Measurements from ENCODE around the gene HSPA1L. TPM values are rescaled to one million over a fixed set of nuclear protein-coding genes. Genes with fewer than 3 reads are reported as not detected.
"Not testable (repeated sequence)": the region's sequence is repeated elsewhere in the genome, so short reads cannot be mapped to it uniquely, and the experiment has no call there.

The HSPA1L gene
- polyA plus RNA-seq, 3 donors from 2014 or later: 0.70 to 3.8 (median 2.4) TPM

DNA sequence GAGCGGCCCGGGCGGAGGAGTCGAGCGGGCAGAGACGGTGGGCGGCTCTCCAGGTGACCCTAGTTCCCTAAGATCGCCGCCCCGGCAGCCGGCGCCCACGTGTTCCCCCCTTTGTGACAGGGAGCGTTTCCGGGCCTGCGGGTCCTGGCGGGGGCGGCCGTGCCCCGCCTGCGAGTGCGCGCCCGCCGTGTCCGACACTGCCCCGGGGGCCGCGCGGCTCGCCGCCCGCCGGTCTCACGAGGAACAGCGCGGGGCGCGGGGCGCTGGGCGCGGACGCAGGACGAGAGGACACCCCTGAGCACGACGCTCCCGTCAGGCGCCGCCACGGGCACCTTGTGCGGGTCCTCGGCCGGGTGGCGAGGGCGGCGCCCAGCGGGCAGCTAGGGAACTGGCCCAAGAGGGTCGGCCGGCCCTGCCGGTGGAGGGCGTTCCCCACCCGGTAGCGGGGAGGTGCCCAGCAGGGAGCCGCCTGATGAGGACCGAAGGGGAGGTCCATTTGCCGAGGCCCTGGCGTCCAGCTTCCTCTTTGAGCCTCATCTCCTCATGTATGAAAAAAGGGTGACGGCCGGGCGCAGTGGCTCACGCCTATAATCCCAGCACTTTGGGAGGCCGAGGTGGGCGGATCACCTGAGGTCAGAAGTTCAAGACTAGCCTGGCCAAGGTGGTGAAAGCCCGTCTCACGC lies 19.3 kb downstream of the HSPA1L start, which contains the start of gene VARS1:
TSS of gene VARS1 (minus strand) at position 137 of the 683 bp plus-strand sequence. CDS start 535 bp downstream, outside the sequence.
- peak; percentile 89 to 92 (median 91) for DNase-seq
- Mint-ChIP-seq H3K36me3 (peaks cover 5 to 8% (median 5%) of the 10 kb centered on the region in 3 donors), H3K4me3 (peak within 1 kb of the TSS; percentile 93 to 97 (median 96)), H3K4me1 (peaks cover 37 to 38% of the 10 kb centered on the region in 2 donors), H3K9me3 (no peaks in the 10 kb centered on the region), H3K27me3 (ENCODE audit: low read depth in 3 of 3) (peaks cover 0 to 3% (median 2%) of the 10 kb centered on the region in 3 donors), H3K27ac (peak within 1 kb of the TSS; percentile 96 to 98 (median 98))

DNA sequence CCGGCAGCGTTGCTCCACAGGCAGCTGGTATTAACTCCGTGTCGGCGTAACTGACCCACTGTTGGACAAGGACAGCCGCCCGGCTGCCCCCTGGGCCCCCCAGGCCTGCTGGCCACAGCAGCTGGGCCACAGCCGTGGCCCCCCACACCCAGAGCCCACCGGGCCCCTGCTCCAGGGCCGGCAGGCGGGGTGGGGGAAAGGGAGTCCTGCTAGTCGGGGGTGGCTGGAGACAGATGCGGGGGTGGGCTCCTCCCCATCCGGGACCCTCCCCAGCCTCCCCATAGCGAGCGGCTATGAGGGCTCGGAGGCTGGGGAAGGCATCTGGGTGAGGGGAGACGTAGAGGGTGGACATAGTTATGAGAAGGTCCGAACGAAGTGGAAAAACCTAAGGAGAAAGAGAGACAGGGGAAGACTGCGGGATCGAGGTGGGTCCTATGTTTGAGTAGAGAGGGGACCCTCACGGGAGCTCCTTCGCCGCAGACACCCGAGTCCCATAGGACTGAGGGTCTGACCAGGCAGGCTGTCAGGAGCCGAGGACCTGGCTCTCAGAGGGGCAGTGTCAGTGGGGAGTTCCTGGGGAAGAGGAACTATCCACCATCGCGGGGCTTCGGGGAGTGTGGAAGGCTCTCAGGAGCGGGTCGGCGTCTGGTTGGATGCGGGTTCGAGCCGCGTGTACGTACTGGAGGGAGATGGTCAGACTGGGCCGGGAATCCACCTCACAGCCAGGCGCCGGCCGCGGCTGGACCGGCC lies 20.0 kb downstream of the HSPA1L start:
- DNase-seq: no peak
- peak overlapping the region; percentile 93 to 97 (median 96) for H3K4me3 Mint-ChIP-seq
- peaks cover 38% of the 10 kb centered on the region in 2 donors for H3K4me1 Mint-ChIP-seq
- no peaks in the 10 kb centered on the region for H3K9me3 Mint-ChIP-seq
- peak overlapping the region; percentile 96 to 98 (median 98) for H3K27ac Mint-ChIP-seq
- peaks cover 0 to 3% (median 3%) of the 10 kb centered on the region in 3 donors for H3K27me3 Mint-ChIP-seq (ENCODE audit: low read depth in 3 of 3)
- peaks cover 8 to 11% (median 8%) of the 10 kb centered on the region in 3 donors for H3K36me3 Mint-ChIP-seq

DNA sequence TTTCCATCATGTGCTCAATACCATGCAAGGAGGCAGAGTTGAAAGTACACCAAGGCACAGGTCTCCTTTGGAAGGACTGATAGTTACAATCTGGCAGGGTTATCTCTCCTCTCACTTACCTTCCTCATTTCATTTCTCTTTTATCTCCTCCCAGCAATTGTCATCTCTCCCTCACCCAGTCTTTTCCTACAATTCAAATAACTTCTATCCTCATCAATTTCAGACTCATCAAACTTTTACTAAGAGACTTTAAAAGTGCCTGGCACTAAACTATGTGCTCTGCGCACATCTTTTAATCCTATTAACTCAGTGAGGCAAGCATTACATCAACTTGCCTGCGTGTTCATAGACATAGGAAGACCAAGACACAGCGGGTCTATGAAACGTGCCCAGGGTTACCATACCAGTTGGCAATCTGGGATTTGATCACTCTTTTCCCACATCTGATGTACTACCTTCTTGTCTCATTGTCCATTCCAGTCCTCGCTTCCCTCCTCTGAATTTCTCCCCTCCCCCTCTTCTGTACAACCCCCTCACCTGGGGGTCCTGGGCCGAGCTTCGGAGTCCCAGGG lies 20.7 kb downstream of the HSPA1L start:
- peak overlapping the region; percentile 33 to 73 (median 67) for H3K4me3 Mint-ChIP-seq
- peaks cover 8 to 13% (median 8%) of the 10 kb centered on the region in 3 donors for H3K36me3 Mint-ChIP-seq
- peaks cover 38% of the 10 kb centered on the region in 2 donors for H3K4me1 Mint-ChIP-seq
- H3K27ac Mint-ChIP-seq: peak overlapping the region; percentile 27 to 98 (median 62)
- no peak for DNase-seq
- H3K9me3 Mint-ChIP-seq: no peaks in the 10 kb centered on the region
- H3K27me3 Mint-ChIP-seq (ENCODE audit: low read depth in 3 of 3): peaks cover 0 to 5% (median 5%) of the 10 kb centered on the region in 3 donors

DNA sequence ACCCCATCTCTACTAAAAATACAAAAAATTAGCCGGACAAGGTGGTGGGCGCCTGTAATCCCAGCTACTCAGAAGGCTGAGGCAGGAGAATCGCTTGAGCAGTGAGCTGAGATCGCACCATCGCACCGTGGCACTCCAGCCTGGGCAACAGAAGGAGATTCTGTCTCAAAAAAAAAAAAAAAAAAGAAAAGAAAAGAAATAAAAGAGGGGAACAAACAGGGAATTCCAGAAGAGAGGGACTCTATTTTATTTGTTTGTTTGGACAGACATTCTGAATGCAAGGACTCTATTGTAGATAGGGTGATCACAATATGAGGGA lies 21.2 kb downstream of the HSPA1L start:
- H3K9me3 Mint-ChIP-seq; H3K27me3 Mint-ChIP-seq (ENCODE audit: low read depth in 3 of 3); DNase-seq: not testable (repeated sequence)
- Mint-ChIP-seq H3K4me3 (peak overlapping the region; percentile 33 to 73 (median 67)), H3K36me3 (peaks cover 8 to 17% (median 13%) of the 10 kb centered on the region in 3 donors), H3K4me1 (peaks cover 38% of the 10 kb centered on the region in 2 donors), H3K27ac (peak overlapping the region; percentile 27 to 98 (median 62))

DNA sequence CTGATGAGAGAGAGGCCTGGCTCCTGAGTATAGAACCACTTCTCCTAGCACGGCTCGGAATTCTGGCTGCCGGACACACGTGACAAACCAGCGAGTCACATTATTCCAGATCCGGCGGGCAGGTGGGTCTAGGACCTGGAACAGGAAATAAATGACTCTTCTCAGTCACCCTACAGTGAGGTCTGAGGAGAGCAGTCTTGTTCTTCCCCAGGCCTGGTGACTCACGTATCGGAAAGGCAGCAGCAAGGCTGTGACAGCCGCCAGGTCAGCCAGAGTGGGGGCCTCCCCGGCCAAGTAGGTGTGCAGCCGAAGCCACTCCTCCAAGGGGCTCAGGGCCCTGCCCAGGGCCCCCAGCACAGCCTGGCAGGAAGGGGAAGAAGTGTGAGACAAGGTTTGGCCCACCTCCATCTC lies 22.3 kb downstream of the HSPA1L start:
- H3K36me3 Mint-ChIP-seq: peaks cover 8 to 17% (median 14%) of the 10 kb centered on the region in 3 donors
- H3K27me3 Mint-ChIP-seq (ENCODE audit: low read depth in 3 of 3): peaks cover 0 to 6% (median 5%) of the 10 kb centered on the region in 3 donors
- DNase-seq: no peak
- H3K4me1 Mint-ChIP-seq: peaks cover 33 to 36% of the 10 kb centered on the region in 2 donors
- no peak overlapping the region for H3K27ac Mint-ChIP-seq
- no peak overlapping the region for H3K4me3 Mint-ChIP-seq
- no peaks in the 10 kb centered on the region for H3K9me3 Mint-ChIP-seq

DNA sequence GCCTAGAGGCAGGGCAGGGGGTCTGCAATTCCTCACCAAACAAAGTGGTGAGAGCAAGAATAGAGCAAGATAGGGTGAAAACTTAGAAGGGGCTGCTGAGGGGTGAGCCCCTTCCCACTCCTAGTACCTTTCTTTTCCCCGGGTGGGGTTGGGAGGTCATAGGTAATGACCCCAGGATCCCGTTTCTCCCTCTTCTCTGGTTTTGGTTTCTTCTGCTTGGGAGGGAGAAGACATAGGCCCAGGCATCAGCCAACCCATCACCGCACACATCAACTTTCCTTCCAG lies 23.1 kb downstream of the HSPA1L start:
- DNase-seq: no peak
- Mint-ChIP-seq H3K27ac (peak overlapping the region in 2 of 6 donors; percentile 61 to 88), H3K36me3 (peaks cover 8 to 17% (median 14%) of the 10 kb centered on the region in 3 donors), H3K27me3 (ENCODE audit: low read depth in 3 of 3) (peaks cover 0 to 6% (median 5%) of the 10 kb centered on the region in 3 donors), H3K9me3 (no peaks in the 10 kb centered on the region), H3K4me1 (peaks cover 26 to 29% of the 10 kb centered on the region in 2 donors), H3K4me3 (no peak overlapping the region)

DNA sequence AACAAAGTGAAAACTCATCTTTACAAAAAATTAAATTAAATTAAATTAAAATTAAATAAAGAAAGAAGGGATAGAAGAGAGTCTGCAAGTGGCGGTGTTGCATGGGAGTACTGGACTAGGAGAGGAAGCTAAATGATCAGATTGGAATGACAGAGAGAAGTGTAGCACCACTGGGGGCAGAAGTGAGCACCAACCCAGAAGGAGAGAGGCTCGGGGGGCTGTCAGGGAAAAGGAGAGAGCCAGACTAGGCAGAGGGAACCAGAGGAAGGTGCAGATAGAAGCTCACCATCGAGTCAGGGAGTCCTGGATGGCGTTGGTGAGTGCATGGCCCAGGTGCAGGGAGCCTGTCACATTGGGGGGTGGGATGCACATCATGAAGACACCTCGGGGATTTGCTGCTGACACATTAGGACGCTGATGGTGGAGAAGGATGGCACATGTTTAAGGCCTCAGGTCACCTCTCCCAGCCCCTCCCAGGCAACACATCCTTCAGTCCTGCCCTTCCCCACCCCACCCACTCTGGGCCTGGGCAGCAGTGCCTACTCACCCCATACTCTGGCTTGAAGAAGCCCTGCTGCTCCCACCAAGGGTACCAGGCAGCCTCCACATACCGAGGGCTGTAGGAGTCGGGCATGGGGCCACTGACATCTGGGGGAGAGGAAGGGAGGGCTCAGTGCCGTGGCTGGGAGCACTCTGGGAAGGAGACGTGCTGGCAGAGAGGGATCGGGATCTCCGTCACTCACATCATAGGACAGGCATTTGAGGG lies 23.6 kb downstream of the HSPA1L start:
- Mint-ChIP-seq H3K27ac (peak overlapping the region in 4 of 6 donors; percentile 25 to 88 (median 62)), H3K4me1 (peaks cover 21 to 25% of the 10 kb centered on the region in 2 donors), H3K9me3 (no peaks in the 10 kb centered on the region), H3K36me3 (peaks cover 8 to 17% (median 14%) of the 10 kb centered on the region in 3 donors), H3K4me3 (peak overlapping the region in 2 of 5 donors; percentile 5 to 35), H3K27me3 (ENCODE audit: low read depth in 3 of 3) (peaks cover 0 to 5% (median 3%) of the 10 kb centered on the region in 3 donors)
- DNase-seq: no peak

DNA sequence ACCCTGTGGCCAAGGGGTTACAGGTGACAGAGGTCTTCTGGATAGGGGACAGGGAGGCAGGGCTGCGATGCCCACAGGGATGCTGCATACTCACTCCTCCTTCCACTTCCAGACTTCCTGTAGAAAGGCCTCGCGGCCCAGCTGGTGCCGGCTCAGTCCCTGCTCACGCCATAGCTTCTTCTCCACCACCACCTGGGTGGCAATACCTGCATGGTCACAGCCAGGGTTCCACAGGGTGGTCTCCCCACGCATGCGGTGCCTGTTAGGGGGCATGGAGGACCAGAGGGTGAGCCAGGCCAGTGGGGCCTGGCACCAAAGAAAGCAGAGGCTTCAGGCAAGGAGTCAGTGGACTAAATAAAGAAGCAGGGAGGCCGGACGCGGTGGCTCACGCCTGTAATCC lies 29.6 kb downstream of the HSPA1L start:
- H3K4me1 Mint-ChIP-seq: no peaks in the 10 kb centered on the region
- no peak overlapping the region for H3K4me3 Mint-ChIP-seq
- H3K27me3 Mint-ChIP-seq (ENCODE audit: low read depth in 3 of 3): peaks cover 0 to 4% (median 2%) of the 10 kb centered on the region in 3 donors
- no peaks in the 10 kb centered on the region for H3K9me3 Mint-ChIP-seq
- no peak for DNase-seq
- peaks cover under 1 to 25% (median 10%) of the 10 kb centered on the region in 3 donors for H3K36me3 Mint-ChIP-seq
- H3K27ac Mint-ChIP-seq: no peak overlapping the region

DNA sequence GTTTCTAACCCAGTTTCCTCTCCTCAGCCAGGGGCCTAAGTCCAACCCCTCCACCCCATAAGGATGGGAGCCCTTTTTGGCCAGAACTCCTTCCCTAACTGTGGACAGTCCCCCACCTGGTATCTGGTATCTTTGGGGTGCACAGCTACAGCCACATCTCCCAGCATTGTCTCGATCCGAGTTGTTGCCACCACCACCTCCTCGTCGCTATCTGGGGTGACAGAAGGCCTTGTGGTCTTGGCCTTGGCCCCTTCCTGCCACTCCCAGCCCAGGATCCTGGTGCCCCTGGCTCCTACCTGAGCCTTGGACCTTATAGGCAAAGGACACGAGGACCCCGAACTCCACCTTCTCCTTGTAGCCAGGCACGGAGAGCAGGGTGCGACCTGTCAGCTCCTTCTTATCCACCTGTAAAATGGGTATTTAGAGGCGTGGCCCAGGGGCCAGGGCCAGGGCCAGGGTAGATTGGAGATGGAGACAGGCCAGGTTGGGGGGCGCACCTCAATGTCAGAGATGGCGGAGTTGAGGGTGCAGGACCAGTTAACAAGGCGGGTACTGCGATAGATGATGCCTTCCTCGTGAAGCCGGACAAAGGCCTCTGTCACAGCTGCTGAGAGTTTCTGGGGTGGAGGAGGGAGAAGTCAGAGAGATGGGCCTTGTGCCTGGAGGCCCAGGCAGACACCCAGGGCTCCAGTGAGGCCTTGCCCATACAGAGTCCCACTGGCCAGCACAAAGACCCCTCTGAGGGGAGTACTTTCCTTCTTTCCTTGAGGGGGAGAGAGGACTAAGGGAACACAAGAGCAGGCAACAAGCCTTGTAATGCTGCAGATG lies 30.8 kb downstream of the HSPA1L start:
- no peaks in the 10 kb centered on the region for H3K4me1 Mint-ChIP-seq
- no peak for DNase-seq
- peak overlapping the region in 1 of 6 donors; percentile 46 for H3K27ac Mint-ChIP-seq
- H3K9me3 Mint-ChIP-seq: no peaks in the 10 kb centered on the region
- no peak overlapping the region for H3K4me3 Mint-ChIP-seq
- peaks cover 0 to 2% (median 0%) of the 10 kb centered on the region in 3 donors for H3K27me3 Mint-ChIP-seq (ENCODE audit: low read depth in 3 of 3)
- H3K36me3 Mint-ChIP-seq: peaks cover 0 to 22% (median 10%) of the 10 kb centered on the region in 3 donors

DNA sequence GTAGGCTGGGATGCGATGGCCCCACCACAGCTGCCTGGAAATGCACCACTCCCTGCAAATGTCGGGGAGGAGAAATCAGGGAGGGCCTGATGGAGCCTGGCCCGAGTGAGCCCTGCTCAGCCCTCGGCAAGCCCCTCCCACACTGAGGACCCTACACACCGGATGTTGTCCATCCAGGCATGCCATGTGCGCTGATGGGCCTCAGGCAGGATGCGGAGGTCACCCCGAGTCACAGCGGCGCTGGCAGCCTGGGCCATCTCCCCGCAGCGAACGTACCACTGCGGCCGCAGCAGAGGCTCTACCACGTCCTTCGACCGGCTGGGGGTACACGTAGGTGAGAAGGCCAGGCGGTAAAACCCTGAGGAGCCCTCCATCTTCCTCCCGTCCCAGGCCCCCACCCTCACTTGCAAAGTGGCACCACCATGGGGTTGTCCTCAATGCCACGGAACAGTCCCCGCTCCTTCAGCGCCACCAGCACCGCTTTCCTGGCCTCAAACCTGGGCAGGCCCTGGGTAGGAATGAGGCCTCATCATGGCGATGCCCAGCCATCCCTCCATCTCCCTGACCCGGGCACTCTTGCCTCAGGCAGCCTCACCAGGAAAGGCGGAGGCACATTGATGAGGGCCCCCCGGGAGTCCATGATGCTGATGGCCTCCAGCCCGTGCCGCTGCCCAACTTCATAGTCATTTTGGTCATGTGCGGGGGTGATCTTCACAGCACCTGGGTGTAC lies 32.8 kb downstream of the HSPA1L start:
- DNase-seq: no peak
- Mint-ChIP-seq H3K27me3 (ENCODE audit: low read depth in 3 of 3) (peaks cover 0 to 2% (median 0%) of the 10 kb centered on the region in 3 donors), H3K4me1 (peaks cover 5 to 6% of the 10 kb centered on the region in 2 donors), H3K36me3 (peaks cover 0 to 18% (median 4%) of the 10 kb centered on the region in 3 donors), H3K9me3 (no peaks in the 10 kb centered on the region), H3K27ac (no peak overlapping the region), H3K4me3 (no peak overlapping the region)

DNA sequence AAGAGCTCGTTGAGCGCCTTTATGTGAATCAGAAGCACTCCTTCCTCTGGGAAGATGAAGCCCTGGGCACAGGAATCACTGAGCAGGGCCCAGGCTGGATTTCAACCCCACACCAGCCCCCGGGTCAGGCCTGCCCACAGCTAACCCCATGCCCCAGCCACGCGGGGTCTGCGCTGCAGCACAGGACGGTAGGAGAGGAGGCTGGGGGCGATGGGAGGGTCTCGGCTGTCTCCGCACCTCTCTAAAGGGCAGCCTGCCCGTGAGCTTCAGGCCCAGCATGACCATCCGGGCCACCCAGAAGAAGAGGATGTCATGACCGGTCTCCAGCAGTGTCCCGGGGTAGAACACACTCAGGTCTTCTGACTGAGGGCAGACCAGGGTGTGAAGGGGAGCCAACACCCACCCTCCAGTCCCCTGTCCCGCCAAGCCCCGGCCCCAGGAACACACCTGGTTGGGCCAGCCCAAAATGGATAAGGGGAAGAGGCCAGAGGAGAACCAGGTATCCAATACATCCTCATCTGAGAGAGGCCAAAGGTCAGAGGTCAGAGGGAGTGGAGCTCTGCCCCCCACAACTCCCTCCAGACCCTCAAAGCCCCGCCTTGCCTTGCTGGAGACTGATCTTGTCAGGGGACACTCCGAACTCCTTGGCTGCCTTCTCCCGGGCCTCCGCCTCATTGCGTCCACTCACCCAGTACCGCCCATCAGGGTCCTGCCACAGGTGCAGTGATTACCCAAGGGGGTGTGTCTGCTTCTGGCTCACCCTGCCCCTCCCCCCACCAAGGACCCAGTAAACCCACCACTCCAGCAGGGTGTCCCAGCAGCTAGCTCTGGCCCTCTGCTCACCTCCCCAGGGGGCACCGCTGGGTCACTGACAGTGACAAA lies 33.6 kb downstream of the HSPA1L start:
- Mint-ChIP-seq H3K4me3 (no peak overlapping the region), H3K36me3 (peaks cover 0 to 18% (median 4%) of the 10 kb centered on the region in 3 donors), H3K9me3 (no peaks in the 10 kb centered on the region), H3K27ac (no peak overlapping the region), H3K4me1 (peaks cover 10 to 12% of the 10 kb centered on the region in 2 donors), H3K27me3 (ENCODE audit: low read depth in 3 of 3) (peaks cover 0 to 2% (median 0%) of the 10 kb centered on the region in 3 donors)
- no peak for DNase-seq

All from immature natural killer cell (primary cell).